ENCODE measurements around the gene CAPN2.

Gene CAPN2

DNA sequence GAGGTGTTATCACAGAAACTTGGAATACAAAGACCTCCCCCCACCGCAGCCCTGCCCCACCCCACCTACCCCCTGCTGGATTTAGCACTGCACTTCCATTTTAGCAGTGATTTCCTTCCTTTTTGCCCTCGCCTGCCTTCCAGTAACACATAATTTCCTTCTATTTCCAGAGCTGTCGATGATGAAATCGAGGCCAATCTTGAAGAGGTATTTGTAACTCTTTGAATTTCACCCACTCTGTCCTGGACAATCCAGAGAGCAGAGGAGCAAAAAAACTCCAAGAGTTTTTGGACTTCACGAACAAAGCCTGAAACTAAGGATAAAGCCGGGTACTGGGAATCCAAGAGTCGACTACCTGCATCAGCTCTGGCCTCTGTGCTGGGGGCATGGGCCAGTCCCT is 49.1 kb downstream of the CAPN2 start:
- no peak for DNase-seq

DNA sequence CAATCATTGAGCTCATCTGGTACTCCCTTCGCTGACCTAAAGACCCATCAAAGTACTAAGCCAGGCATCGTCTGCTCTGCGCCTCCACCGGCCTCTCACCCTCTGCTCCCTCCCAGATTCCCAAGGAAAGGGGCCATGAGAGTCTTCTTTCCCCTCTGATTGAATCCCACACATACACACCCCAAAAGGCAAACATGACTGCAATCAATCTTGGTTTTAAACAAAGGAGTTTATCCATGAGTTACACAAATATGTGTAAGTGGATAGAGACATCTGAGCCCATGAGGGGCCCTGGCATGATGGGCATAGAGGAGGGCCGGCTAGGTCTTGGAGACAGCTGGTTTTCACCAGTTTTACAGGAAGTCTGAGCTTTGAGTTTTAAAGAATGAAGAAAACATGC is 50.9 kb downstream of the CAPN2 start:
- no peak for DNase-seq

DNA sequence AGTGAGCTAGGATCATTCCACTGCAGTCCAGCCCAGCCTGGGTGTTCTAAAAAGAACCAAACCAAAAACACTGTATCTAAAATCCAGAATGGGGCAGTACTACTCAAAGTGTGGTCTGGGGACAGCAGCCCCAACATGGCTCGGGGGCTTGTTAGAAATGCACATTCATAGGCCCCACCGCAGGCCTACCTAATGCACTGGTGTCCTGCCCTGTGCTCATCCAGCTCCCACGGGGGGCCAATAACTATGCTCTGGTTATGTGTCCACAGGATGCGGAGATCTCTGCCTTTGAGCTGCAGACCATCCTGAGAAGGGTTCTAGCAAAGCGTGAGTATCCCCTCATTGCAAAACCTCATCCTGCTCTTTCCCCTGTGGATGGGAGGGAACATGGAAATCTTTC is 51.5 kb downstream of the CAPN2 start:
- DNase-seq: no peak

DNA sequence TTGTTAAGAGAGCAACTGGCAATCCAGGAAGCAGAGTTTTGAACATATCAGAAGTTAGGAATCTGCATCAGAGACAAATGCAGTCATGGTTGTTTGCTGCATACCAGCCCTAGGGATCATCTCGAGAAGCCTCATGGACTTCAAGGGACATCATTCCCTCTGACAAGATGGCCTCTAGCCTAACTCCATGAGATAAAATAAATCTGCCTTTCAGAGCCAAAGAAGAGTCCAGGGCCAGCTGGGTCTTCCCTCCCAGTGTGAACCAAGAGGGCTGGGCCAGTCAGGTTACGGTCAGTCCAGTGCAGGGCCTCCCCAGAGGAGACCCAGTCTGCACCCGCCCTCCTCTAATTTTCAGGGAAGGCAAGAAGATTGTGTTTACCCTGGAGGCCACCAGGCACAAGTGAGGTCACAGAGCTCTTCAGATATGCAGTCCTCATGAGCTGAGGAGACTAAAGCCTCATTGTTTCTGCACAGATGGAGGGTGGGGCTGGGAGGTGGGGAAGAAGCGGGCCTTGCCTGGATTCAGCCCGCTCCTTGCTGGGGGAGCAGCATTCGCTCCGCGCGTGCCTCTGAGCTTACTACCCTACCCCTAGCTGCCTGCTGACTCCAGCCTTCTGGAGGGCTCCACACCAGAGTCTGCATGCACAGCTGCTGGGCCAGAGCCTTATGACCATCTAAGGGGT is 52.8 kb downstream of the CAPN2 start:
- no peak for DNase-seq

DNA sequence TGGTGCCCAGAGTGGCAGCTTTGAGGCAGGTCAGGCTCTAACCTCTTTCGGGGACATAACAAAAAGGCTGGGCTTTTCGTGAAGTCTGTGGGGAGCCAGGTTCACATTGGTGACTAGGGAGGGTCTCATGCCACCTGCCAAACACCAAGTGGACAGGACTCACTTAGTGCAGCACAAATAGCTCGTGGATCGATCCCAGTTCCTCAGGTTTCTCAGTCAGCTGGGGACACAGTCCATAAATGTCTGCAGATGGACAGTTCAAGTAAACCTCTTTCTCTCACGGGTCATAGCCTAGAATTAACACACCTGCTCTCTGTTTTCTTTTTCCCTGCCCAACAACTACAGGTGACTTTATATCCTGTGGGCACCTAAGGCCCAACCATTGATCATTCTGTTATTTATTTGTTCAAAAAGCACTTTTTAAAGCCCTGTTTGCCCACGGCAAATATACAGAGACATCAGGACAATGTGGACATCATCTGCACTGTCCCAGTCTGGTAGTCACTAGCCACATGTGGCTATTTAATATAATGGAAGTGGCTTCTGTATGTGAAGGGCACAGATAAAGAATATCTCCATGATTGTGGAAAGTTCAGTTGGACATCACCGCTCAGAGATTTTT is 53.5 kb downstream of the CAPN2 start:
- DNase-seq: no peak

DNA sequence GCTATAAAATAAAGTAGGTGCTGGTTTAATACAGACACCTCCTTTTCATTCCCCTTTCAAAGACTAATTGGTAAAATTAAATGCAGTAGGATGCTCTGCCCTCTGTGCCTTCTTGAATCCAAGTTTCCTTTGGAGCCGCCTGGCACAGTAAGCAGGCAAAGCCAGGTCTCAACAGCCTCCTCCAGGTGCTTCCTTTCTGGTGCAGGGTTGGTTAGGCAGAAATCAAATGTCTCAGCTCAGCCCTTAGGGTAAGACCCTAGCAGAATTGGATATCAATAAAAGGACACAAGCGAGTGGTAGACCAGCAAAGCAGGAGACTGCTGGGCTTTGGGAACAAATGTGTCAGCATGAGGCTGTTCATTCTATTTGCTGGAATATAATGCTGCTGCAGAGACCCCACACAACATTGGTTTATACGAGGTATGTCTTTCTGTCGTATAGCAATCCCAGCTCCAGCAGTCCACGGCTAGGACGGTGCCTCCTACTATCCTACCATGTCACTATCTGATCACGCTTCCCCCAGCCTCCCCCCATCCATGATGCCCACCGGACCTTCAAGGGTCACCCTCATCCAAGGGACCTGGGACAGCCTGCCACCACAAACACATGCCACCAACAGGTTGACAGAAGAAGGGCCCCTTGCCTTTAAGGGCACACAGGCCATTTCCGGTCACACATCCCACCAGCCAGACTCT is 58.4 kb downstream of the CAPN2 start:
- no peak for DNase-seq

DNA sequence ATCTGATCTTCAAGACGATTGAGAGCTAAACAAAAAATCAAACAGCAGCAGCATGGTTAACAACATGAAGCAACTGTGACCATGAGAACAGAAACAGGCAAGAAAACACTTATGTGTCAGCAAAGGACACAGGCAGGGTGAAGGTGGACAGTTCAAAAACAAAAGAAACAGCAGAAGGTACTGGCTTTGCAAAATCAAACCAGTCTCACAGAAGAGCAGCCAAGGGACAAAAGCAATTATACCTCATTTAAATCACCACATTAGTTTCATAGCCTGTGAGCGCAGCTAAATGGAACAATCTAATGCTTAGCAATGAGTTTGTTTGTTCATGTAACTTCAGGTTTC is 59.1 kb downstream of the CAPN2 start:
- DNase-seq: no peak

DNA sequence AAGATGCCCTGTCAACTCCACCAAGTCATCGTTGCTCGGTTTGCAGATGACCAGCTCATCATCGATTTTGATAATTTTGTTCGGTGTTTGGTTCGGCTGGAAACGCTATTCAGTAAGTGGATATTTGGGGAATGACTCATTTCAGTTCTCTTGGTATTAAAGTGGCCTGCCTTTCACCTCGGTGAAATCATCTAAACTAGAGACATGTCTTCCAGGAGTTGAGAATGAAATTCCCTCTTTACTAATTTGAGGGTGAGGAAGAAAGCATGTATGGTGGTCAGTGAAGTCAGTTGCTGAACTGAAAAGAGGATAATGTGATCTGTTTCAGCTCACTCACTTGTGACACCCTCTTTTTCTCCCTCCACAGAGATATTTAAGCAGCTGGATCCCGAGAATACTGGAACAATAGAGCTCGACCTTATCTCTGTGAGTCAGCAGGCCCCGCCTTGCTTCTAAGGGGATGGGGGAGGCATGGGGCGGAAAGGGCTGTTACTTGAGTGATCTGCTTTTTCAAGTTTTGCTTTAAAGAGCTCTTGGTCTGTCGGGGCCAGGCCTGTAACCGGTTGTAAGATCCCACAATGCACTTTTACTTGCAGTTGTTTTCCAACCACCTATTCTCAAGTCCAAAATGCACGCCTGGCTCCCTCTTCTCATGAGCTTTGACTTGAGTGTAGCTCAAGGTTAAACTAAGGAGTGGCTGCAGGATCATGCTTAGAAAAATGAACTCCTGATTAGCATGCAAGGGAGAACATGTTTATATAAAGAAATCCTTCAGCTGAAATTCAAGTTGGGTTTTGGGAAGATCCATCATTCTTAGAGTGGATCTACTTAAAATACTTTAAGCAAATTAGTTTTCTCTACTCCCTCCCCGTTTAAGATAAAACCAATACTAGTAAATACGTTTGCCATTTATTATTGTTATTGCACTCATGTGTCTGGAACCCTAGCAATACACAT is 59.8 kb downstream of the CAPN2 start:
- DNase-seq: peak; percentile 98

DNA sequence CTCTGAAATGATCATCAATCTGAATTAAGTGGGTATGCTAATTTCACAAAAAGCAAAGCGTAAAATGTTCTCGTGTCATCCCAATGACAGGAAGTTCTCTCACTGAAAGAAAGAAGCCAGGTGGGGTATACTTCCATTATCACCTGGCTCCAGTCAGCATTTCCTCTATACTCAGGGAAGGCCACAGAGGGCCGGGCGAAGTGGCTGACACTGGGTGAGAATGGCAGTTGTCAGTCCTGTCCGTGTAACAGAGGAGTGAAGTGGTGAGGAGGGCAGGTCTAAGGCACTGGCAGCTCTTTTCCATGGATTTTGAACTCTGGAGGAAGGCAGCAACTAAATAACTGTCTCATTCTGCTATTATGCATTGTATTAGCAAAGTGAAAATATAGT is 60.4 kb downstream of the CAPN2 start:
- DNase-seq: no peak

DNA sequence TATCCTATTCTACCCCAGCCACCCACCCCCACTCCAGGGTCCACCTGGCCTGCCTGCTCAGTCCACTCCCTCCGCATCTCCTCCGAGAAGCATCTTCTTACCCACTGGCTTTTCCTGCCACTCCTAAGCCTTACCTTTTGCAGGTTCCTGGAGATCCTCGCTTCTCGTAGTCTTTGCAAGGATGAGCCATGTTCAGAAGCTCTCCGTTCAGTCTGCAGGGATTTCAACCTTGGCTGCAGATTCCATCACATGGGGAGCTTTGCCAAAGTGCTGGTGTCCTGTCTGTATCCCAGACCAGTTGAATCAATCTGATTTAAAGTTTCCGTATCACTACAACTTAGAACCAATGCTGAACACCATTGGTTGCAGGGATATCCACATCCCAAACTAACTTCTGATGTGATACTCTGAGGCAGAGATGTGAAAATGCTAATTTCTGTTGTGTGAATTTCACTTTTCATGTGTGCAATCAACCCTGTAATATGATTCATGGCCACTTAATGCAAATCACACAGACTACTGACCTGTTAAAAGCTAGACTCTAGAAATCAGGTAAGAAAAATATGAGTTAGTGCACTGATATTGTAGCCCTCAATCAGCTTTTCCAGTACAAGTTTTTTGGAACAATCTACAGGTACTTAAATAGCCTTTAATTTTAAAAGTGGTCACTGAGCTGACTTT is 61.9 kb downstream of the CAPN2 start:
- DNase-seq: no peak

DNA sequence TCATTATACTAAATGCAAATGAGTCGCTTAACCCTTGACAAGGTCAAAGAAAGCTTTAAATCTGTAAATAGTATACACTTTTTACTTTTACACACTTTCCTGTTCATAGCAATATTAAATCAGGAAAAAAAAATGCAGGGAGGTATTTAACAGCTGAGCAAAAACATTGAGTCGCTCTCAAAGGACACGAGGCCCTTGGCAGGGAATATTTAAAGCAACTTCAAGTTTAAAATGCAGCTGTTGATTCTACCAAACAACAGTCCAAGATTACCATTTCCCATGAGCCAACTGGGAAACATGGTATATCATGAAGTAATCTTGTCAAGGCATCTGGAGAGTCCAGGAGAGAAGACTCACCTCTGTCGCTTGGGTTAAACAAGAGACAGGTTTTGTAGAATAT is 62.7 kb downstream of the CAPN2 start:
- no peak for DNase-seq

DNA sequence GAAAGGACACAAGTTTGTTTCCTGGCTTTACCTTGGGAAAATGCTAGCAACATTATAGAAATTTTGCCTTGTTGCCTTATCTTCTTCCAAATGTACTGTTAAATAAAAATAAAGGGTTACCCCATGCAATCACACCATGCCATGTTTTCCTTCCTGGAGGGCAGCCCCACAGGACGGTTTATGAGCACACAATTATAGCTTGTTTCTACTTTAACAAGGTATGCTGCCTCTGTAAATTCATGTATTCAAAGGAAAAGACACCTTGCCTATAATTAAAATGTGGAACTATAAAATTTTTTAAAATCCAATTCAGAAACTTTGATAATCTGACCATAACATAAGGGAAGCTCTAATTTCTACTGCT is 63.4 kb downstream of the CAPN2 start:
- no peak for DNase-seq

DNA sequence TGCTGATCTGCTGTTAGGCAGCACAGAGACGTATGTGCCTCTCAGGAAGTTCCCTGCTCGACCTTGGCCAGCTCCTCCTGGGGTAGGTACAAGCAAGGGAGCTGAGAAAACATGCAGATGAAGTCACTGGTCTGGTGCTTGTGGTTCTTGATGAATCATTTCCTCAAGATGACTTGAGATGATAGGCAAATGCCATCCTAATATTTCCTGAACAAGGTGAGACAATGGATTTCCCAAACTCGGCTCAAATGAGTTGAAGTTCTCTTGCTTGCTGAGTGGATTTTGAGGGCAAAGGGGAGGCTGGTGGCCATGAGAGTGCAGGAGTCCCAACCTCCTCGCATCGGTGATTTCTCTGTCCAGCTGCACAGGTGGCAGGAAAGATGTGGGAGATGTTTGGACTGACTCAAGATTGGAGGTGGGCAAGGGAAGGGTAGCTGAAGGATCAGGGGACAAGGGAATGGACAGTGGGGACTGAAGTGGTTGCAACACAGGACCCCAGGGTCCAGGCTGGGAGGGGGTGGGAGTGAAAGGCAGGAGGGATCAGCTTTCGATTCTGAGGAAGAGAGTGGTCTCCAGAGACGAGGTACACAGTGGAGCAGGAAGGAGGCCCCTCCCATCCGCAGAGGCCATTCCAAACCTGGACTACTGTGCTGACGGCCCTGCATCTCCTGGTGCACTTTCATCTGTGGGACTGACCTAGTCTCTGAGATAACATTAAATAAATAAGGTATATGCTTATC is 63.9 kb downstream of the CAPN2 start:
- peak; percentile 78 for DNase-seq

DNA sequence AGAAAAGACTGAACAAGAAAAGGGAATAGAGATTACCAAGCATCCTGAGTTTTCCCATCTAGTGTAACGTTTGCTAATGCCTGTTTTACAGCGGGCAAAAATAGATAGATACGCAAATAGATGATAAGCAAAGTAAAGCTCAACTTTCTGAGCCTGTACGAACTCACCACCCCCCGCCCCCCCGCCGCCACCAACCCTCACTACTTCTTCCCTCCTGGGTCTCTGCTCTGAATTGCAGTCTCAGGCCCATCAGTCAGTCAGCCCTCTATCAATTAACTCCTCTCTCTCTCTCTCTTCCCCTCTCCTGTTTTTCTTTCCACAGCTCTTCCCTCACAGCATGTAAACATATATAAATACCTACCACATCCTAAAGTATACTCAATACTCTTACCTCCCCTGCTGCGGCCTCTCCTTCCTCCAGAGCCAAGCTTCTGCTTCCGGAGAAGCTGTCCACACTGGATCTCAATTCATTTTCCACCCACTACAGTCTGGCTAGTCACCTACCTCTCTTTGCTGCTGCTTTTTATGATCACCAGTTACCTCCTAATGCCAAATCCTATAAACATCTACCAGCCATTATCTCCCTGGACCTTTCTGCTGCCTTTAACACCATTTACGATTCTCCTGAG is 64.6 kb downstream of the CAPN2 start:
- no peak for DNase-seq

DNA sequence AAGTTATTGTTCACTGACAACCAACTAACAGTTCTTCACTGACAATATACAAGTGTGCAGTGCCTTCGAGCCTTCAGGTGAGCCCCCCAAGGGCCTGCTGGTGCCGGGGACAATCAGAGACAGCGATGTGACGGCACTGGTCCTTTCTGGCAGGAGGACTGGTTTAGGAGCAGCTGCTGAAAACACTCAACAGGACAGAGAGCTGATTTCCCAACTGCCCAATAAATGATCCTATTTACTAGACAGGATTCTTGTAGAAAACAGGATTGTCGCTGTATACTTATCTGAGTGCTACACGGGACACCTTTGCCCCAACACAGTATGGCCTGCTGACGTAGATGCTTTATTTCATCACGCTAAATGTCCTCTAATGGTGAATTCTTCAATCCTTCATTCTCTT is 68.0 kb downstream of the CAPN2 start:
- DNase-seq: no peak

DNA sequence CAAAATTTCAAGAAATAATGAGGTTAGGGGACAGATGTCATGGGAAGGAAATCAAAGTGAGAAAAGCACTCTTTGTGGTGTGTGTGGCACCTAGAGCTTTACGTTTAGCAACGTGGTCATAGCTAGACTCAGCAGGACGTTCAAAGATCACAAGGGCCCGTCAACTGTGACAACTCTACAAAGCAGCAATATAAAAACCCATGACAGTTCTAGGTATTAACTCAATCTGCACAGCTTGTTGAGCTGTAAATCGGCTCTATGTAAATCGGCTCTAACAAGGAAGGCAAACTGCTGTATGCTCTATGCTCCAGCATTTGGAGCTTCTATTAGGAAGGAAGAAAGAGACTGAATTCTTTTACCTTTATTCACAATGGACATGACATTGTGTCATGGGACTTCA is 68.6 kb downstream of the CAPN2 start:
- DNase-seq: no peak

DNA sequence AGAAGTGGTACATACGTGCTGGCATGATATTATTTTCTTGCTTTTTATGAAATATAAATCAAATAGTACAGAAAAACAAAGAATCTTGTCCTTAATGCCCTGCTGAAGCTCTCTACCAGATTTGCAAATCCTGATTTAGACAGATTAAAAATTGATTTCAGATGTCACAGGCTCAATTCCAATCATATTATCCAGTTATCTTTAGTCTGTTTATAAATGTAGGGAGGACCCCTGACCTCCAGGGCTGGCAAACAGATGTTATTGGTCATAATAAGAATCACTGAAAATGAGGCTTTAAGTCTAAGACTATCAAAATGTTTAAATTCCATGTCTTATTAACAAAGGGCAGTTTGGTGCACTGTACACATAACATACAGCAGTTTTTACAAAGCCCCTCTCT is 71.3 kb downstream of the CAPN2 start:
- DNase-seq: no peak

DNA sequence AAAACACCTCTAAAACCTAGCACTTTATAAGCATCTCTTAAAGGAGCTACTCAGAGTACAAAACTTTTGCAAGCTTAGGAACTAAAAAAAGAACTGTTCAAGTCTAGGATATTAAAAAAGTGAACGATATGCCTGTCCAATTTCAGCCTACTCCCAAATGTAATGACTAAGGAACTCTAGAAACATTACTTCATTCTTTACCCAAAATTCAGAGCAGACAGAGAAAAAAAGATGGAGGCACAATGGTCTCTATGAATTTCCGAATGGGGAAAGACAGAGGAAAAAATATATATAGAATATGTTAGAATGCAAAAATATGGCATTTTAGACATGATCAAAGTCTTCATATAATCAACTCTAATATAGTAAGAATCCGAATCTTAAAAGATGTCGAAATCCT is 72.2 kb downstream of the CAPN2 start:
- no peak for DNase-seq

DNA sequence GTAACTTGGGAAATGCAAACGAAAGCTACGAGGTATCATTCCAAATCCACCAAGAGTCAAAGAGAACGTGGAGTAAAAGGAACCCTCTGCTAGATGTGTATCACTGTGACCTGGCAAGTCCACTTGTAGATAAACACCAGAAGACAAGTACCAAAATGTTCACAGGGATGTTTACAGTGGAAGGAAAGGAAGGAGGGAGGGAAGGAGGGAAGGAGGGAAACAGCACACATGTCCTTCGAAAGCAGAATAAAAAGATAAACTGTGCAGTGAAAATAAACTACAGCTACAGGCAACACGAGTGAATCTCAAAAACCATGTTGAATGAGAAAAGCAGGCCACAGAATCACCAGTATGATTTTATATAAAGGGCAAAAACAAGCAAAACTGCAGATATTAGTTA is 73.5 kb downstream of the CAPN2 start:
- DNase-seq: no peak

DNA sequence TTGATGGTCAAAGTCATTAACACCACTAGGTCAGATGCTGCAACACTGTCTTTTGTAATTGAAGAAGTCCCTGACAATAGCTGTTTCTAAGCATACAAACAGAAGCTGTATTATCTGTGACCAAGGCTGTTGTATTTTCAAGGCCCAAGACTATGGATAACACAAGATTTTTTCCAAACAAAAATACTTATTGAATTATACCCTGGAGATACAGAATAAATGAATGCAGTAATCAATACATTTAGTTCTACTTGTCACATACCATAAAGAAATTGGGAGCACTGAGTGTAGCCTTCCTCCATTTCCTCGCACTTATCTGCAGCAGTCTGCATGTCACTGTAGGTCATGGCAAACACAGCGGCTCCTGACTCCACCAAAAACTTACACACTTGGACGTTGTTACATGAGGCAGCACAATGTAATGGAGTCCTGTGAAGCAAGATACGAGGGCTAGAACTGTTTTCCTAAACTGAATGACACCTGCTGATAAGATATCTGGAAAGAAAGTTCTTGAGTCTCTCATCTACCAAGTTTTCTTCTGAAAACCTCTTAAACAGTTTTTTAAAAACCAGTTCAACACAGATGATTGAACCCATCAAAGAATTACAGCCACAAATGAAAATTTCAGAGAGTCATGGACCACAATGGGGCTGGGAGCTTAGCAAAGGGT is 76.5 kb downstream of the CAPN2 start:
- DNase-seq: peak; percentile 99

DNA sequence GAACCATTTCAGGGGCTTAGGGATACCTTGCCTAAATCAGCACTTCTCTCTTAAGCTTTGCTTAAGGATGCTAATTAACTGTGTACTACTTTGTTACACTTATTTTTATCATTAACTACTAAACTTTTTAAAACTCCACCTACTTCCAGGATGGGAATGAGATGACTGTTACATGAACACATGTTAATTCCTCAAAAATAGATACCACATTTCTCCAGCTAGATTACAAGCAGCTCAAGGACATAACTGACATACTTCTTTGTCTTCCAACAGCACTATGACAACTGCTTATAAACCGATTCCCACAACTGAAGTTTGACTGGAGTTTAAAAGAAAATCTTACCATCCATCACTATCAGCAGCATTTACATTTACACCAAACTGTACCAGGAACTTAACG is 79.7 kb downstream of the CAPN2 start:
- no peak for DNase-seq
